MM.1S (cell line): ENCODE measurements around the gene ANXA2.

Source experiments
- EZH2phosphoT487 ChIP-seq: fragments of 300-600 bp; sonication (generic); IDR thresholded peaks from 2 replicates; pipeline ENCODE4 v1.6.1; 2018; ENCODE audit warnings: antibody characterized with exemption, low read length
- TF ChIP-seq, protein P1 (sequence below): fragments of 300-600 bp; sonication (generic); IDR thresholded peaks from 2 replicates; pipeline ENCODE4 v1.5.1; 2016; ENCODE audit warnings: antibody characterized with exemption, low read length, mixed read lengths

DNA sequence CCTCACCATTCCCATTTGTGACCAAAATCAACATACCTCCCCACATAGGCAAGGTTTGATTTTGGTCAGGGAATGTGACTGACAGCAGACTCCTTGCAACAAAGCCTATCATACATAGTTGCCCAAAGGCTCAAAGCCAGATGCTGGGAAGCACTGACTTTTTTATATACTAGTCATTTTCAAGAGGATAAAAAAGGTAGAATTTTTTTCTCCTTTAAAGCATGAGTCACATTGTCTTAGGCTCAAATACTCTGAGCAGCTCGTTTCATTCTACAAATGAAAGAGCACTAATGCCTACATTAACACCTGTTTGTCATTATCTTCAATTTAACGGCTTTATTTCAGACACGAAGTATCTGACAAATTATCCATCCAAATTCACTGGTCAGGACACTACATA is 45.0 kb upstream of the ANXA2 start:
- TF ChIP-seq, protein P1, sequence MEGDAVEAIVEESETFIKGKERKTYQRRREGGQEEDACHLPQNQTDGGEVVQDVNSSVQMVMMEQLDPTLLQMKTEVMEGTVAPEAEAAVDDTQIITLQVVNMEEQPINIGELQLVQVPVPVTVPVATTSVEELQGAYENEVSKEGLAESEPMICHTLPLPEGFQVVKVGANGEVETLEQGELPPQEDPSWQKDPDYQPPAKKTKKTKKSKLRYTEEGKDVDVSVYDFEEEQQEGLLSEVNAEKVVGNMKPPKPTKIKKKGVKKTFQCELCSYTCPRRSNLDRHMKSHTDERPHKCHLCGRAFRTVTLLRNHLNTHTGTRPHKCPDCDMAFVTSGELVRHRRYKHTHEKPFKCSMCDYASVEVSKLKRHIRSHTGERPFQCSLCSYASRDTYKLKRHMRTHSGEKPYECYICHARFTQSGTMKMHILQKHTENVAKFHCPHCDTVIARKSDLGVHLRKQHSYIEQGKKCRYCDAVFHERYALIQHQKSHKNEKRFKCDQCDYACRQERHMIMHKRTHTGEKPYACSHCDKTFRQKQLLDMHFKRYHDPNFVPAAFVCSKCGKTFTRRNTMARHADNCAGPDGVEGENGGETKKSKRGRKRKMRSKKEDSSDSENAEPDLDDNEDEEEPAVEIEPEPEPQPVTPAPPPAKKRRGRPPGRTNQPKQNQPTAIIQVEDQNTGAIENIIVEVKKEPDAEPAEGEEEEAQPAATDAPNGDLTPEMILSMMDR, result no peak
- no peak for TF ChIP-seq EZH2phosphoT487
